Right cardiac atrium (tissue), 5 donors: Measurements from ENCODE around the gene SPOCK1. TPM values are rescaled to one million over a fixed set of nuclear protein-coding genes. Genes with fewer than 3 reads are reported as not detected.

Source experiments
- ATAC-seq, 2 donors: fragments of 200-7000 bp; cut with Tn5 transposase; one replicate each; pipeline versions ENCODE4 v1.8.0 to v1.9.1; 2020; ENCODE audit warnings: moderate library complexity in 2 of 2, mild to moderate bottlenecking in 1 of 2
- DNase-seq, 3 donors: peaks; one replicate each; pipeline ENCODE4 v3.0.0-alpha.2; 2020
- H3K27ac ChIP-seq: one replicate; pipeline ENCODE4 v1.5.1; 2013; ENCODE audit warnings: mild to moderate bottlenecking, low read length, control low read depth, moderate library complexity
- H3K27me3 ChIP-seq: one replicate; pipeline ENCODE4 v1.6.1; 2013; ENCODE audit not compliant: control insufficient read depth, insufficient read depth
- H3K4me1 ChIP-seq: one replicate; pipeline ENCODE4 v1.6.1; 2013; ENCODE audit warnings: low read length; ENCODE audit not compliant: control insufficient read depth, insufficient read depth
- H3K4me3 ChIP-seq: one replicate; pipeline ENCODE4 v1.5.1; 2013; ENCODE audit warnings: low read length, control low read depth
- H3K9me3 ChIP-seq: one replicate; pipeline ENCODE4 v1.6.1; 2013; ENCODE audit warnings: low read length; ENCODE audit not compliant: control insufficient read depth
- WGBS: extraction: QIAGEN DNeasy Blood & Tissue Kit; methylation state at CpG from one replicate; pipeline ENCODE4 v1.1.7; 2013; 5-methylcytosine and 5-hydroxymethylcytosine counted together
- intact Hi-C, 4 donors: fragments of 100-400 bp; cut with DNase I; formaldehyde crosslinking; loops; one replicate each; pipeline versions ENCODE4 v1.11.0 to v1.14.0; 2022 to 2023
- polyA plus RNA-seq: library from polyadenylated mRNA; stranded (reverse); fragments of 200-250 nt; gene quantifications from one replicate; pipeline ENCODE4 v1.2.3, GENCODE V29; 2013
- total RNA-seq, 4 donors: library from RNA; stranded (reverse); fragmentation: NEBNext Ultra II Directional; extraction: Animal tissue kit (Norgen Biotek cat#: 25700); gene quantifications; one replicate each; pipeline ENCODE4 v1.2.1, GENCODE V29; 2021
- donor health status: healthy with polysubstance abuse.
- donor health status: DM: no; HTN: yes; CAD: no.
- donor health status: DM: no; HTN: no; CAD: no.
- donor health status: DM: no; HTN: yes; CAD: no; lungs with severe emphysema.
- donor health status: DM: yes; HTN: yes; CAD: no.

Gene SPOCK1
- total and polyA plus RNA-seq, 5 donors: 41.0 to 186 (median 139) TPM

DNA sequence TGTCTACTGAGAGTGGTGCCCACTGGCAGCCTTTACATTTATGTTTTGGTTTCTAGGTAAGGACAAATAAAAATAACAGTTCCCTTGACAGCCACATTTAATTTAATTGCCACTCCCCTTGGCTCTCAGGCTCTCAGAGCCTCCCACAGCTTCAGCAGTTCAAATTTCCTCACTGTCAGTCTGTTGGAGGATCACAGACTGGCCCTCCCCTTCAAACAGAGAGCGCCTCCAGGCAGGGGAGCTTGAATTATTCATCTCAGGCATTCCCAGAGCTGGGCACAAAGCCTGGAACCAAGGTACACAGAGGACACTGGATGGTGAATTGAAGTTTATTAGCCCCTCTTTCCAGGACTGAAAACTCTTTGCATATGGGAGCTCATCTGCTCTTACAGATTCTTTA, 407.7 kb downstream of the SPOCK1 start:
- intact Hi-C loops: no loop called here
- DNase-seq (no peak), ATAC-seq (peak in 1 of 2 donors; percentile 62)
- no peaks in the 10 kb centered on the region for H3K9me3 ChIP-seq
- no peaks in the 10 kb centered on the region for H3K27me3 ChIP-seq
- H3K27ac ChIP-seq: no peak overlapping the region
- H3K4me3 ChIP-seq: no peak overlapping the region
- peaks cover 5% of the 10 kb centered on the region for H3K4me1 ChIP-seq
- 56% methylated on average over 1 of the region's 1 CpG for WGBS

DNA sequence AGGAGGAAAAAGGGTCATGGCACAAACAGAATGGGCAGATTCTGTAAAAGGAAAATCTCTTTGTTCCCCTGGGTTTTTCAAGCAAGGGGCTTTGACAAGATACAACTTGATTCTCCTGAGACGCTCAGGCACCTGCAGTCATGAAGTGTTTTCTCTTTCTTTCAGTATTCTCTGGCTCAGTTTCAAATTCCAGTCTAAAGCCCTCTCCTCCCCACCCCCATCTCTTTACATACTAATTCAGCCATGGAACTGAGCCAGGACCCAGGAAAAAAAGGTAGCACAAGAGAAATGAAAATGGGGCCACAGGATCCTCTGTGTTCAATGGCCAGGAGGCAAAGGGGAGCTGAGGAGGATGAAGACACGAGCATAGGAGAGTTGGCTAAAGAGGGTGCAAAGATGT, 408.4 kb downstream of the SPOCK1 start:
- Histone ChIP-seq H3K4me3 (no peak overlapping the region), H3K4me1 (peaks cover 5% of the 10 kb centered on the region), H3K9me3 (no peaks in the 10 kb centered on the region), H3K27ac (no peak overlapping the region), H3K27me3 (no peaks in the 10 kb centered on the region)
- DNase-seq: no peak
- intact Hi-C loops: no loop called here
- no peak for ATAC-seq
- 81% methylated on average over 2 of the region's 2 CpGs for whole genome bisulfite sequencing

GRCh38 chr5:137090151-137090550, 409.0 kb downstream of the SPOCK1 start:
- no peak overlapping the region for H3K27ac ChIP-seq
- DNase-seq (no peak), ATAC-seq (no peak)
- H3K27me3 ChIP-seq: no peaks in the 10 kb centered on the region
- 48% methylated on average over 1 of the region's 1 CpG for WGBS
- H3K9me3 ChIP-seq: no peaks in the 10 kb centered on the region
- peaks cover 5% of the 10 kb centered on the region for H3K4me1 ChIP-seq
- H3K4me3 ChIP-seq: no peak overlapping the region
- intact Hi-C loops: no loop called here

DNA sequence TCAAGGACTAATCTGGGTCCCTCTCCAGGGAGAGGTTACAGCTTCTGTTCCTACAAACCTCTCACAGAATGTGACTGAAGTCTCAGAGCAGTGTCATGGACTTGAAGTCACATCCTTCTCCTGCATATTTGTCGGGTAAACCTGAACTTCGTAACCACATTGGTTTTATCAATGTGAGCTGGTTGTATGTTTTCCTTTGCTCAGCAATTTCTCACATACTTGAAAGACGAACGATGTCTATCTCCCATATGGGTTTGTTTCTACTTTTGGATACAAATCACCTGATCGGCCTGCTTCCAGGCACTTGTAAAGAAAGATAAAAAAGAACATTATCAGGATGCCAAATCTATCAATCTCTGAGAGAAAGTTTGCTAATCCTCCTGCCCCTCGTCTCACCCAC, 411.0 kb downstream of the SPOCK1 start:
- H3K4me3 ChIP-seq: no peak overlapping the region
- peaks cover 5% of the 10 kb centered on the region for H3K4me1 ChIP-seq
- no peak overlapping the region for H3K27ac ChIP-seq
- H3K9me3 ChIP-seq: no peaks in the 10 kb centered on the region
- intact Hi-C loops: no loop called here
- DNase-seq (no peak), ATAC-seq (no peak)
- WGBS: 77% methylated on average over 6 of the region's 6 CpGs
- H3K27me3 ChIP-seq: no peaks in the 10 kb centered on the region

DNA sequence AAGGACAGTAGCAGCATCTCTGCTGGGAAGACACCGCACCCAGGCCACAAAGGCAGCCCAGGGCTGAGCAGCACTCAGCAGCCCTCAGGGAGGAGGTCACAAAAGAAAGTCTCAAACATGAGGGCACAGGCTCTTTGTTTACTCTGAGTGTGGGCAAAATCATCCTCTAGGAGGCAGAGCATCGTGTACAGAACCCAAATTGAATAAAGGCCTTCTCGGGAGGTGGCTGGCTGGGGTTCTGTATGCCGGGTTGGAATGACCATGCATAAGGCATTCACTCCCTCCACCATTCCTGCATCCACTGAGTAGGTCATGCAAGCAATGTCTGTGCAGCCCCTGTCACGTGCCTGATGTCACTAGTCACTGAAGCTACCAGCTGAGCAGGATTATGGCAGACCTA, 412.8 kb downstream of the SPOCK1 start:
- WGBS: 82% methylated on average over 5 of the region's 5 CpGs

GRCh38 chr5:137085206-137085605, 413.9 kb downstream of the SPOCK1 start:
- no peaks in the 10 kb centered on the region for H3K9me3 ChIP-seq
- H3K4me3 ChIP-seq: no peak overlapping the region
- WGBS: 89% methylated on average over 4 of the region's 4 CpGs
- H3K27ac ChIP-seq: no peak overlapping the region
- H3K27me3 ChIP-seq: no peaks in the 10 kb centered on the region
- ATAC-seq (no peak), DNase-seq (no peak)
- intact Hi-C loops: no loop called here
- no peaks in the 10 kb centered on the region for H3K4me1 ChIP-seq

More for the DNA sequence above, 412.8 kb downstream of the SPOCK1 start:
- Histone ChIP-seq H3K4me3 (no peak overlapping the region), H3K4me1 (peaks cover 4% of the 10 kb centered on the region), H3K27ac (no peak overlapping the region), H3K27me3 (no peaks in the 10 kb centered on the region), H3K9me3 (no peaks in the 10 kb centered on the region)
- no peak for ATAC-seq
- intact Hi-C loops: no loop called here
- DNase-seq: no peak

DNA sequence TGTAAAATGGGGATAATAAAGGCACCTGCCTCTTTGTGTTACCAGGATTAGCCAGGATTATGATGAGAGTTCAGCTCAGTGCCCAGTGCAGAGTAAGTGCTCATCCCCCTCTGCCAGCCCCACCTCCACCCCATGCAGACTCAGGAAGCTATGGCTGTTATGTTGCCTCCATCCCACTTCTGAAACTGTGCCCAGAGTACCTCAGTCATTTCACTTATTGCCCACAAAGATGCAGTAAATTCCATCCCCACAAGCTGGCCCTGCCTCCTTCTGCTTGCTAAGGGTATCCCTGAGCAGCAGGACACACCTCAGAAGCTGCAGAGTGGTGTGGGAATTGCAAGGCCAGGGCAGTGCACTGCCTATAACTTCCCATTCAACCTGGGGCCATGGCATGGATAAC, 415.1 kb downstream of the SPOCK1 start:
- Histone ChIP-seq H3K27ac (no peak overlapping the region), H3K27me3 (no peaks in the 10 kb centered on the region), H3K4me3 (no peak overlapping the region), H3K4me1 (no peaks in the 10 kb centered on the region), H3K9me3 (no peaks in the 10 kb centered on the region)
- no peak for DNase-seq
- no peak for ATAC-seq
- intact Hi-C loops: no loop called here

DNA sequence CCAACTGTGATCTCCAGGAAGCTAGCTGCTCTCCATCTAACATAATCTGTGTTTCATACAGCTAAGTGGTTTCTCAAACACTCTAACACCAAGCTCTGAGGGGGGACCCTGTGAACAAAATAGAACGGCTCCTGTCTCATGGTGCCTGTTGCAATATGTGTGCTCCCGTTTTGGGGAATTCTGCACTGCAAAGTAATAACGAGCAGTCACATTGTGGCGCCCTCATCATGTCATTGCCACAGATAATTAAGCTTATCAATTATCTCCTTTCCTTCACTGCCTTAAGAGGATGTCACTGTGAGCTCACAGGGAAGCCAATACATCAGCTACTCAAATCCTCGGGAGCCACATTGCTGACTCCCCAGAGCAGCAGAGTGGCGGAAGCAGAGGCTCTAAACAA, 416.2 kb downstream of the SPOCK1 start:
- WGBS: 79% methylated on average over 6 of the region's 6 CpGs
- H3K4me3 ChIP-seq: no peak overlapping the region
- H3K27me3 ChIP-seq: no peaks in the 10 kb centered on the region
- DNase-seq (no peak), ATAC-seq (no peak)
- intact Hi-C loops: no loop called here
- H3K9me3 ChIP-seq: no peaks in the 10 kb centered on the region
- peaks cover 2% of the 10 kb centered on the region for H3K4me1 ChIP-seq
- no peak overlapping the region for H3K27ac ChIP-seq

DNA sequence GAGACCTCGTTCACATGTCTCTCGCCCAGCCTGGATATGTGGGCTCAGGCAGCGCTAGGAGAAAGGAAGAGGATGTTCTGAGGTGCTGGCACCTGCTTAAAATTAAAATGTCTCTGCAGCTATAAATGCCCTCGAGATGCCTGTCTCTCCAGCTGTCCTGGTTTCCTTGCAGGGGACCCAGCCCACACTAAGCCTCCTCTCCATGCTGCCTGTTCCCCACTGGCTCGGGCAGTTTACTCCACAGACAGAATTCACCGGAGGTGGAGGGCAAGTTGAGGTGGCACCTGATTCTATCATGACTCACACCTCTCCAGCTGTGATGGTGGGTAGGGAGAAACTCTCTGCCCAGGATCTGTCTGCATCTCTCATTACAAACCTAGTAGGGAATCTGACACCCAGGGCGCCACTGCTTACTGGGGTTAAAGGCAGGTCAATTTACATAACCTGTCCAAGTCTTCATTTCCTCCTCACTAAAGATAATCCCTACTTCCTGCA, 420.9 kb downstream of the SPOCK1 start:
- ATAC-seq (no peak), DNase-seq (no peak)
- Histone ChIP-seq H3K4me1 (peaks cover 2% of the 10 kb centered on the region), H3K9me3 (no peaks in the 10 kb centered on the region), H3K27me3 (no peaks in the 10 kb centered on the region), H3K27ac (no peak overlapping the region), H3K4me3 (no peak overlapping the region)
- 67% methylated on average over 7 of the region's 7 CpGs for WGBS
- intact Hi-C loops: no loop called here

- no peak overlapping the region for H3K27ac ChIP-seq
- peak; percentile 33 to 75 (median 61) for DNase-seq
- no peak overlapping the region for H3K4me3 ChIP-seq
- H3K4me1 ChIP-seq: peaks cover 2% of the 10 kb centered on the region
- H3K9me3 ChIP-seq: no peaks in the 10 kb centered on the region
- 46% methylated on average over 7 of the region's 7 CpGs for WGBS
- intact Hi-C loops: no loop called here
- no peaks in the 10 kb centered on the region for H3K27me3 ChIP-seq
- ATAC-seq: peak; percentile 29 to 50
These were observed 423.8 kb downstream of the SPOCK1 start for GRCh38 chr5:137075163-137075970.

- ATAC-seq (peak in 1 of 2 donors; percentile 46), DNase-seq (no peak)
- intact Hi-C loops: no loop called here
- WGBS: 60% methylated on average over 3 of the region's 3 CpGs
- Histone ChIP-seq H3K9me3 (no peaks in the 10 kb centered on the region), H3K27ac (peak overlapping the region; percentile 43), H3K4me3 (no peak overlapping the region), H3K4me1 (peaks cover 2% of the 10 kb centered on the region), H3K27me3 (no peaks in the 10 kb centered on the region)
These were observed 425.9 kb downstream of the SPOCK1 start for GRCh38 chr5:137073189-137073588.
